Cerebellar cortex (tissue), 1 donor: ENCODE data around the gene NSL1.

Experiments used
- DNase-seq: peaks from one replicate; pipeline ENCODE4 v3.0.0-alpha.2; 2015; ENCODE audit warnings: low spot score

Gene NSL1

GRCh38 chr1:212685429-212685828 lies 106.1 kb downstream of the NSL1 start:
- no peak for DNase-seq

DNA sequence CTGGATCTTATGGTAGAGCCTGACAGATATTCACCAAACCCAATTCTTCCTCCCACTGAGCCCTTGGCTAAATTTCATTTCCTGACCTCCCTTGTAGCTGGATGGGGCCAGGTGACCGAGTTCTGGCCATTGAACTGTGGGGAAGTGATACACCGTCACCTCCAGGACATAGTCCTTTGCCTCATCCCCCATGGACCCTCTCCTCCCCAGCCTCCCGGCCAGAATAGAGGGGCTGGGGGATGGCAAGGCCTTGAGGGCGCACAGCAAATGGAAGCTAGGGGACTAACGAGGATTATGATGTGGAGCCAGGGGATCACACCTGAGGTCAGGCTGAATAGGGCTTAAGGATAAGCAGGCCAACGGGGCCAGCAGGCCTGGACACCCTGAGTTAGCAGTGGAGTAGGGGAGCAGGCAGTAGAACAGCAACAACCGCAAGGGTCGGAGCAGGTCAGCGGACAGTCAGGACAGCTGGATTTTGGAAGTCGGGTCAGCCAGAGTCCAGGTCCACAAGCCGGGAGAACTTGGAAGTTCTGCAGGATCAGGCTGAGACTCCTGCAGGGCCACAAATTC lies 107.0 kb downstream of the NSL1 start:
- no peak for DNase-seq

GRCh38 chr1:212684076-212684475 lies 107.5 kb downstream of the NSL1 start:
- no peak for DNase-seq

- no peak for DNase-seq
Measured at GRCh38 chr1:212683357-212683722, 108.2 kb downstream of the NSL1 start.

DNA sequence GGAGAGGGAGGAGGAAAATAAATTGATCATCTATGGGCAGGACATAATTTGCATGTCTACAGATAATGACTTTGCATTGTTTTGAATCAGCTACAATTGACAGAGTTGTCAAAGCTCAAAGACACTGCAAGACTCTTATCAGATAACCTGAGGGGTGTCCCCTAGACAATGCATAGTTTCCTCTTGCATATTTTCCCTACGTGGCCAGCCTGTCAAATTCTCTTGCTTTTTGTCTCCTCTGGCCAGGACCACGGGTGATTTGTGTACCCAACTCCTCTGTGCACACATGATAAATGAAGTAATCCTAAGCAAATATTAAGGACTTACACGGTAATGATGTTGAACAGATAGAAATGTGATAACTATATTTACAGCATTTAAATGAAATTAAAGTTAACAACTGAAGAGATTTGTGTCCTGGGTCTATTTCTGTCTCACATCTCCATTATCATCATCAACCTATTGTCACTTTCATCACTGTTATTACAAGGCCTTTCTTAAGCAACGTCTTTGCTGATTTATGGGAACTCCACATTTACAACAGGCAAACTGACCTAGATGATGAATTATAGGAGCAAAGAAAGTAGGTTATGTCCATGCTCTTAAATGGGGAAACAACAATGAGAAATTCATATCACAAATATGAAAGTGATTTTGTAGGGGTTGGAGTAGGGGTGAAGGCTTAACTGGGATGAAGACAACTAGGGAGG lies 110.7 kb downstream of the NSL1 start:
- DNase-seq = no peak

DNA sequence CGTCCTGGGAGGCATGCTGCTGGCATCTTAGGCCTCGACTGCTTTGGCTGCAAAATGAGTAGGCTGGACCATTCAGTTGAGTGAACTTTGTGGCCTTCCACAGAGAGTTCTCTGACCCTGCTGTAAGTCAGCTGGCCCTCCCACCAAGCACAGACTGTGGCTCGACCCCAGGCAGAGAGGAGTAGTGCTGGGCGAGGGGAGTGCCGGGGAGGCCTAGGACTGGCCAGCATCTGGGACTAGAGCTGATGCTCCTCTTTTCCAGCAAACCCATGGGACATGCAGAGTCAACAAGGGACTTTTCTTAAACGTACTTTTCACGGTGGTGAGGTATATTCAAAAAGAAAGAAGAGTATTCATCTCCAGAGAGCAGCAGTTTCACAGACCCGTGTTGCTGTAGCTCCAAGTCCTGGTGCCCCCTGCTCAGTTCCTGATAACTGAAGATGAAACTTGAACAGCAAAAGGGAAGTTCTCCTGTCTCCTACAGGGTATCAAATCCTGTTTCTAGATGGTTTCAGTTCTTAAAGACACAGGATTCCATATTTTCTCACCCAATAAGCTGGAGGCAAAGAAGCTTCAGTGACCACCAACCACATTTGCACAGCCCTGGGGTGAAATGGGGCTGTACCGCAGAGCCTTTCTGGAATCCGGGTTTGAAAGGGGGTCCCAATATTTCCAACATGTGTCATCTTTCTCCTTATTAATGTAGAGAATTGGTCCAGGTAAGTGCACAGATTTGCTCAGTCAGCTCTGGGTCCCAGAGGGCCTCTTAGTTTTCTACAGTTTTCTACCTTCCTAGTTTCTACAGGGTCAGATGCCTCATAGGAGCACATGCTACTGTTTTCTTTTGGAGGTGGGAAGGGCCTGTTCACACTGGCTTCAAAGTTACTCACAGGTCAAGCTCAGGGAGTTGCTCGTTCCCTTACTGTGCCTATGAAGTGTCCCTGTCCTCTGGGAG lies 112.8 kb downstream of the NSL1 start:
- no peak for DNase-seq

- no peak for DNase-seq
Measured at GRCh38 chr1:212677573-212677972, 114.0 kb downstream of the NSL1 start.

DNA sequence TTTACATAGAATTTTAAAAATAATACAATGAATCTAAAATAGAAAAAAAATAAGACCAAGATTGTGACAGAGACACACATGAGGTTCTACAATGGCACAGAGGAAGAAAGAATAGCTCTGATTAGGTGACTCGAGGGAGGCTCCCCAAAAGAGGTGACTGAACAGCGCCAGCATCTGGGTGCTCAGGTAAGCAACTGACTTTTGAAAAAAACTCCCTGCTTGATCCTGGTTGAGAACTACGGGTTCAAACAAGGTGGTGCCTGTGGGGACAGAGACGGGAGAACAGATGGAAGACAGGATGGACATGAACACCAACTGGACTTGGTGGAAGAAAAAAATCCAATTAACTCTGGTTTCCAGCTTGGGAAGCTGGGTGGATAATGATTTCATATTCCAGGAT lies 114.4 kb downstream of the NSL1 start:
- no peak for DNase-seq
